NCI-H2171 (cell line): ENCODE data around the gene SAA2.
A peak's percentile ranks its signal among the peaks of the same experiment; 100 is the strongest.
"Not testable (repeated sequence)": the region's sequence is repeated elsewhere in the genome, so short reads cannot be mapped to it uniquely, and the experiment has no call there.

Source experiments
- DNase-seq: peaks from one replicate; lab custom pipeline; 2025; lab: John Stamatoyannopoulos, UW

The SAA2 gene

DNA sequence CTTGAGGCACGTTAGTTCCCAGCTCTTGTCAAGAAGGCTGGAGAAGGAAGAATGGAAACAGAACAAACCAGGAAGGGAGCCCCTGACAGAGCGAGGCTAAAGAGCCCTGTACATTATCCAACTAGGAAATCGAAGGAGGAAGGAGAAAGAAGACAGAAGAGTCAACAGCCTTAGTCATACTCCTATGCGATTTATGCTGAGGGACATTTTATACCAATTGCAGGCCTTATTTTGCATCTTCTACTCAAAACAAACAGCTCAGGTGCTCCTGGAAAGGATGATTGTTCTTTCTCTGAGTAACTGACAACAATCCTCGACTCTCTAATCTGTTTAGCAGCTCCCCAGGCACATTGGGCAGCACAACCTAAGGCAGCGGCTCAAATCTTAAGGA, 1.3 kb downstream of the SAA2 start:
- DNase-seq, result not testable (repeated sequence)

DNA sequence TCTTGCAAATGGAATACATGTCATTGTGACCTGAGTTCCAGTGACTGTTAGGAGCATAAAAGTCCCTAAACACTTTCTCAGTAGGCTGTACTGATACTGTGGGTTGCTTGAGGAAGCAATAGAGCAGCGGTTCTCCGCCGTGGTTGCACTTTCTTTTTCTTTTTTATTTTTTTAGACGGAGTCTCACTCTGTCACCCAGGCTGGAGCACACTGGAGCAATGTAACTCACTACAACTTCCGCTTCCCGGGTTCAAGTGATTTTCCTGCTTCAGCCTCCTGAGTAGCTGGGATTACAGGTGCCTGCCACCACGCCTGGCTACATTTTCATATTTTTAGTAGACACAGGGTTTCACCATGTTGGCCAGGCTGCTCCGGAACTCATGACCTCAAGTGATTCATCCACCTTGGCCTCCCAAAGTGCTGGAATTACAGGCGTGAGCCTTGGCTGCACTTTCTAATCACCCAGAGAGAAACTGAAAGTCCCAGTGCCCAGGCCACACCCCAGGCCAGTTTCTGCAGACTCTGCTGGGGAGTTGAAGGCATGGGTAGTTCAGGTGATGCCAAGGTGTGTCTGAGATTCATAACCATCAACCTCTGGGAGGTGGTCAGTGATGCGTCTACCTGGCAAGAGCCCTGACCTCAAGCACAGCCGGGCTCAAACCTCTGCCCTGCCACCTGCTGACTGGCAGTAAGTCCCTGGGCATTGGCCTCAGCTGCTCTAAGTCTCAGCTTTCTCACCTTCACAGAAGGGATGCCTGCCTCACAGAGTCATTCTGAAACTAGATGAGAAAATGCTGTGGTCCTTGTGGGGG, 1.9 kb downstream of the SAA2 start:
- not testable (repeated sequence) for DNase-seq

DNA sequence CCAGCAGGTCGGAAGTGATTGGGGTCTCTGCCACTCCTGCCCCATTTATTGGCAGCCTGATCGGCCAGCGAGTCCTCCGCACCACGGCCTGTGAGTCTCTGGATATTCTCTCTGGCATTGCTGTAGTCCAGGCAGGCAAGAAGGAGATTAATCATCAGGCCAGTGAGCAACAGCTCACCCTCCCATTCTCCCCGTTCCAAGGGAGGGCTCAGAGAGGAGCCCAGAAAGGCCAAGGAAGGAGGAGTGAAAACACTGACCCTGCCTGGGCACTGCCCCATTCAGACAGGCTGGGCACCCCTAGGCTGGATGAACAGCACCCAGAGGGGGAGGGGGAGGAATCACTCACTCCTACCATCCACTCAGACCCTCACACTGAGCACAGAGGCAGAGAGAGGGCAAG, 3.1 kb downstream of the SAA2 start:
- DNase-seq, result no peak

DNA sequence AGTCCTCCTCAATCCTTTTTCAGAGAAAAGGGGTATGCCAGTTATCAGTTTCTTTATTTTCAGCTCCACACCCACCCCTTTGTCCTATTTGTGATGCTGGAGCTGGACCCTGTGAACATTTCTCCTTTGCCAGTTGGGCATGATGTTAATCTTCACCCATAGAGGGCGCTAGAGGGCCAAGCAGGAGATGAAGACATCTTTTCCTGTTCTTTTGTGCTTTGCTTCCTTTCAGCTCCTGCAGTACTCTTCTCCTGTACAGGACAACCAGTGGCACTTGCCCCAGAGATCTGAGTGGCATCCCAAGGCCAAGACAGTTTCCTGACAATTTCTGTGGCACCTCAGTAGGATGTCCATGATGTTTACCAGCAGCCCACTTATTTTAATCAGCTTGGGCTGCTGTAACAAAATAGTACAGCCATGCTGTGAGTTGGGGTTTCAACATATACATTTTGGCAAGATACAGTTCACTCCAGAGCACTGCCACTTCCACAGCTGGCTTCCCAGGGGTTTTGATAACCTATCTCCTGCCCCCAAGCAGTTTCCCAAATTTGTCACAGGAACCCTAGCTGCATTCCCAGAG, 4.6 kb downstream of the SAA2 start:
- DNase-seq, result peak; percentile 15

DNA sequence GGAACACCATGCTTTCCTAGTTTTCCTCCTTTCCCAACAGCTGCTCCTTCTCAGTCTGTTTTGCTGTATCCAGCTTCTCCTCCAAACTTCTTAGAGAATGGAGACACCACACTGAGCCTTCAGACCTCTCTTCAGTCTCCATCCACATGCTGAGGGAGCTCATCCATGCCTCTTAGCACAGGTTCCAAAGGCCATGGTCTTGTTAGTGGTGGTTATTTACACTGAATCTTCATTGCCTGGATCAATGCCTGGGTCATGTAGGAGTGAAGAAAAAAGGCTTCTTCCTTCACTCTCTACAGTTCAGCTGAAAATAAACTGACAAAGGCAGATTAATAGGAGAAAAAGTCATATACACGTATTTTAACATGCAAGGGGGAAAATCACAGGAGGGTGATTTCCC, 8.8 kb downstream of the SAA2 start:
- DNase-seq, result no peak

DNA sequence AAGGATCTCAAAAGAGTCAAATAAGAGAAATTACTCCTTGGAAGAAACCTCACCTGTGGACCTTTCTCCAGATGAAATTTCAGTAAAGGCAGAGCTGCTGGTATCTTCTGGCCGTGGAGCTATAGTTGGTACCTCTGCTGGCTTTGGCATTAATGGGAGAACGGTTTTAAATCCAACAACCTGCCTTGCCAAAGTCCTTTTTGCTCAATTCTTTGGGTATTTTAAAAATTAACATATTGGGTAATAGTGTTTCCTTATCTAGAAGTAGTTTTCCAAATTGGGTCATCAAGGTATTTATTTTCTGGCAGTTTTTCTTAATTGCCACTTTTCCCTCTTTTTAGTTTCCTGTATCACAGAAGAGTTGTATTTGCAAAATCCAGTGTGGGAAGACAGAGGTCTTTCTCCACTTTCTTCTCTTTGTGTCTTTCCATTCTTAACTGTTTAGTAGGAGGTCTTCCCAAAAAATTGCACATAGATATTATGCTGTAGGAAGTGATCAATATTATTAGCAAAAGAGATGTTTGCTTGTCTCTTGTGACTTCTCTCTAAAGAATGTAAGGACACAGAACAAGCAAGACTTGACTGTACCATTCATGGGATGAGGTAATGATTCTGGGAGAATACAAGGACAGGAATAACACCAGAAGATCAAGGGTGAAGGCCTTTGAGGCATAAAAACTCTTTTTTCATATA, 11.7 kb downstream of the SAA2 start, which contains the start of gene SAA4:
Gene SAA4, minus strand, starts transcription at position 139 of the 693 bp plus-strand sequence. CDS start 876 bp downstream, outside the sequence.
- no peak for DNase-seq

DNA sequence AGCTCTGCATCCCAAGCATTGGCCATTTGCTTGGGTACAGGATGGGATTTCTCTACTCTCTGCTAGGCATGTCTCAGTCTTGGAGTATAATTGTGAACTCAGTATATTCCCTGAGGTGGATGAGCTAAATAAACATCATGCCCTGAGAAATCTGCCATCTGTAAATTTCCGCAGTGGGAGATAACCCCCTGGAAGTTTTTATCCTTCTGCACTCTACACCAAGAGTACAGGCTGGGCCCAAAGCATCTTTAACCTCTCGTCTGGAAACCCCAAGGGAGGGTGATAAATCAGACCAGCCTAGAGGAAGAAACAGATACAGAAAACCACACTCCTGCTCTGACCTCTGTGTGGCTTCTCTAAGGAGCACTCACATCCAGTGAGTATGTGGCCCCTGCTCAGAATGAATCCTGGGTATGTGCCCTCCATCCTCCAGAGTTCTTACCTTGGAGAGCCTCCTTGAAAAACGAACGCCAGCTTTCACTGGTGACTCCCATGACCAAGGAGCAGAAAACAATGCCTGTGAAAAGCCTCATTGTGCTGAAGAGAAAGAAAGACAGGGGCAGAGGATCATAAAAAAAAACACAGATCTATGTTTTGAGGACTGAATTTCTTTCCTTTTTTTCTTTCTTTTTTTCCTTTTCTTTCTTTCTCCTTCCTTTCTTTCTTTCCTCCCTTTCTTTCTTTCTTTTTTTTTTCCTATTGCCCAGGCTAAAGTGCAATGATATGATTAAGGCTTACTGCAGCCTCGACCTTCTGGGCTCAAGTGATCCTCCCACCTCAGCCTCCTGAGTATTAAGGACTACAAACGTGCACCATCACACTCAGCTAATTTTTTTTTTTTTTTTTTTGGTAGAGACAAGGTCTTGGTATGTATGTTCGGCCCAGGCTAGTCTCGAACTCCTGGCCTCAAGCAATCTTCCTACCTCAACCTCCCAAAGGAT, 12.8 kb downstream of the SAA2 start:
- DNase-seq, result no peak

DNA sequence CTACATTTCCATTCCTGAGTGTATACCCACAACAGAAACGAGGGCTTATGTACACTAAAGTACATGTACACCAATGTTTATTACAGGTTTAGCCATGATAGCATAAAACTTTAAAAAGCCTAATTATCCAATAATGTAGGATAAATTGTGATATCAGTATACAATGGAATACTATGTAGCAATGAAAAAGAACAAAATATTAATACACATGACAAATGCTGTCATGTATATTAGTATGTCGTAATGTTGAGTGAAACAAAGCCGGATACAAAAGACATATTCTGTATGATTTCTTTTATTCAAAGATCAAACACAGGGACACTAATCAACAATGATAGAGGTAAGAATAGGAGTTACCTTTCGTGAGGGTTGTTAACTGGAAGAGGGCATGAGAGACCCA, 14.6 kb downstream of the SAA2 start:
- DNase-seq, result no peak

DNA sequence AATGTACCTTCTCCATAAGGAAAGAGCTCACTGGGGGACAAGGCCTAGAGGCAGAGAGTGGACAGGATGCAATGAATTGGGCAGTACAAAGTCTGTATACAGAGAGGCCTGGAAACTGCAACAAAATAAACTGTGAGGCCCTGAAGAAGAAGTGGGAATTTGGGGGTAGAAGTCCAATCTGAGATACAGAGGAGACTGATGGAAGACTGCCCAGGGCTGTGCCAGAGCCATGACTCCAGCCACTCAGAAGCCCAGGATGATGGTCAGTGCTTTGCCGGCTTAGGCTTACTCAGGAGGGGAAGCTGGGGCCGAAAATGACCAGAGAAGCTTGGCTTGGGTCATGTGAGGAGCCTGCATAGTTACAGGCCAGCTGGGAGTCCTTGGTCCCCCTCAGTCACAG, 17.6 kb downstream of the SAA2 start:
- DNase-seq, result no peak

DNA sequence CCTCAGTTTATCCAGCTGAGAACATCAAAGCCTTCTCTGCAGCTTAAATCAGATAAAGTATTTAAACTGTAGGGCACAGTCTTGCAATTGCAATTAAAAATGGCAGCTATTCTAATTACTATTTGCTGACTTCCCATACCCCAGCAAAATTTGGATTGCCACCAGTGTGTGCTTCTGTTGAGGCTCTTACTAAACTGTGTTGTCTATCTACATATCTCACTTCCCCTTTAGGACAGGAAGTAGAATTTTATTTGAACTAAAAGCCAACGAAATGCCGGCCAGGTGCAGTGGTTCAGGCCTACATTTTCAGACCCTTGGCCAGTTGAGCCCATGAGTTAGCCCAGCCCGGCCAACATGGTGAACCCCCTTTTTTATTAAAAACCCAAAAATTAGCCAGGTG, 19.0 kb downstream of the SAA2 start:
- DNase-seq, result no peak

DNA sequence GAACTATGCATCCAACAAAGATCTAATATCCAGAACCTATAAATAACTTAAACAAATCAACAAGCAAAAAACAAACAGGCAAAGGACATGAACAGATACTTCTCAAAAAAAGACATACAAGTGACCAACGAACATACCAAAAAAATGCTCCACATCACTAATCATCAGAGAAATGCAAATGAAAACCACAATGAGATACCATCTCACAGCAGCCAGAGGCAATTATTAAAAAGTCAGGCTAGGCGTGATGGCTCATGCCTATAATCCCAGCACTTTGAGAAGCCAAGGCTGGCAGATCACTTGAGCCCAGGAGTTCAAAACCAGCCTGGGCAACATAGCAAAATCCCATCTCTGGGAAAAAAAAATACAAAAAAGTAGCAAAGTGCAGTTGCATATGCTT, 22.6 kb downstream of the SAA2 start:
- DNase-seq, result no peak

DNA sequence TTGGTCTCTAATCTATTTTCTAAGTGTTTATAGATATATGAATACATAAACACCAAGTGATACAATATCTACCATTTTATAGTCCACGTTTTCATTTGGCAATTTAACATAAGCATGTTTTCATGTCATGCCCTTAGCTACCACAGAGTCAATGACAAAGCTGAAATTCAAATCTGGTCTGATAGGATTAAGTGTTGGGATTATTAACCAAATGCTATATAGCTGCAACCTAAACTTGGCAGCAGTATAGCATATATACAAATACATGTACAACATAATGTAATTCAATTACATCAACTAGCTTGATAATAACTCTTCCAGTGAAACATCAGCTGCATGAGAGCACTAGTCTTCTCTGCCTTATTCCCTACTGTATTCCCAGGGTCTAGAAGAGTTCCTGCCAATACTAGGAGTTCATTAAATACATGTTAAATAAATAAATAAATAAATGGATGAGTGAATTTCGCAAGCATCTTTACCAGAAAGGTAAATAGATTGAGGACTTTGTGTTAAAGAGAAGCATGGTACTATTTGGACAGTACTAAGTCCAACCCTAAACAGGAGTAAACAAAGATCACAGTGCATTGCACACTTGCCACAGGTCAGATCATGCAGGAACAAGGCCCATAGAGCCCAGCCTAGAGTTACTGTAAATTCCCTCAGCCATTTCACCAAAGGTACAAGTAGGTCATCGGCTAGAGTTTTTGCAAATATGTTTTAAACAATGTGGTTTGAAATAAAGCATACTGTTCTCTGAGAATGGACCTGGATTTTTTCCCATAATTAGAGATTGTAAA, 24.7 kb downstream of the SAA2 start:
- no peak for DNase-seq

DNA sequence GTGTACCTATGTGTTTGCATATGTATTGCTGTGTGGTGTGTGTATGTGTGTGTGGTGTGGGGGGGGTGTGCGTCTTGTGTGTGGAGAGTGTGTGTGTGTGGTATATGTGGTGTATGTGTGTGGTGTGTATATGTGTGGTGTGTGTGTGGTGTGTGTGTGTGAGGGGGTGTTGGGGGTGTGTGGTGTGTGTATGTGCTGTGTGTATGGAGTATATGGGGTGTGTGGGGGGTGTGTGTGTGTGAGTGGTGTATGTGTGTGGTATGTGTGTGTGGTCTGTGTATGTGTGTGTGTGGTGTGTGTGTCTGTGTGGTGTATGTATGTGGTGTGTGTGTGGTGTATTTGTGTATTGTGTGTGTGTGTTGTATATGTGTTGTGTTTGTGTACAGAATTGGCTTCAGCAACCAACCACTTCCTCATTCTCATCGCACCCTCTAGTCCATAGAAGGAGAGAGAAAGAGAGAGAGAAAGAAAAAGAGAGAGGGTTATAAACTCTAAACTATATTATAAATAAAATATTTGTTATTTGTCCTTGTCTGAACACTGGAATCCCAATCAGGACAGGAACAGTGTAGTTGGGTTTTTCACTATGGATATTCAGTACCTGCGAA, 25.6 kb downstream of the SAA2 start:
- DNase-seq, result no peak

DNA sequence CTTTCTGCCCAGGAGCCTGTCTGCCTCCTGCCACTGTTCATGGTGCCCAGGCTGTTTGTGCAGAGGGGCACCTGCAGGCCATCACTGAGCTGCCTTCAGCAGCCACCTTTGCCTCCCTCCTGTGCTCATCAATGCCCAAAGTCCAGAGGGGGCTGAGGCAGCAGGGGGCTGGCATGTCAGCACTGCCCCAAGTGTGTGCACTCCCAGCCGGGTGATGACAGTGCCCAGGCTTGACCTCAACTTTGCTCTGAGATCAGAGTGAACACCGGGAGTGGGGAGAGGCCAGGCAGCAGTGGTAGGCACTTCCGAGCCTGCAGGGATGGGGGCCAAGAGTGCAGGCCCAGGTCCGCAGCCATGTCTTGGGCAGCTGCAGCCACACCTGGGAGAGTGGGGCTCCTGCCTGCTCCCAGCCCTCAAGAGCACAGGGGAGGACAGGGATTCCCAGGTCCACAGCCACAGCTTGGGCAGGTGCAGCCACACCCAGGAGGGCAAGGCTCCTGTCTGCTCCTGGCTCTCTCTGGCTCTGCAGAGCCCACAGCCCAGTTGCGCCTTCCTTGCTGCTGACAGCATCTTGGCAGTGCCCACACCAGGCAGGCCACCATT, 27.1 kb downstream of the SAA2 start:
- no peak for DNase-seq

DNA sequence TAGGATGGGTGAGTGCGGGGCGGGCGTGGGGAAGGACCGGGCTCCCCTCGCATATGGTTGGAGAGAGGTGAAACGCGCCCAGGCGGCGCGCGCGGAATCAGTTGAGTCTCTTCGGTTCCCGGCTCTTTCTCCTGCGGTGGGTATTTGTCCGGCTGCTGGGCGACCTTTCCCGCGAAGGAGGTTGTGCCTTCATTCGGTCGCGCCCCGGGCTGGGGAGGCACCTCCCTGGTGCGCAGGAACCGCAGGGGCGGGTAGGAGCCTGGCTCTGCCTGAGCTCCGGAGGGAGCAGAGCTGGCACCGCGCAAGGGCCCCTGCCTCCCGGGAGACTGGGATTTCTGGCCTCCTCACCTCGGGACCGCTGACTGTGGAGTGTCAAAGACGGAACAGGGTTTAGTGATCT, 39.4 kb downstream of the SAA2 start:
- no peak for DNase-seq

DNA sequence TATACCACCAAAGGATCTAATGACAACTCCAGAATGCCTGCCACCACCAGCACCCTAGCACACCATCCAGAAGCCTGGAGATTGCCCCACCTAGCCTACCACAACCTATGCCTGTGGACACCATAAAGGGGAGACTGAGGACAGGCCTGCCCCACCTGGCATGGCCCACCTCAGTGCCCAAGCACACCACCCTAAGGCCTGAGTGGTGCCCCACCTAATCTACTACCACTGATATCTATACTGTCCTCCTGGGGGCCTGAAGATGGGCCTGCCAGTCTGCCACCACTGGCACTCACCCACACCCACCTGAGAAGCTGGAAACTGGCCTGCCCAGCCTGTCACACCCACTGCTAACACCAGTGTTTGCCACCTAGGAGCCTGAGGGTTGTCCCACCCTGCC, 43.7 kb downstream of the SAA2 start:
- DNase-seq, result no peak

DNA sequence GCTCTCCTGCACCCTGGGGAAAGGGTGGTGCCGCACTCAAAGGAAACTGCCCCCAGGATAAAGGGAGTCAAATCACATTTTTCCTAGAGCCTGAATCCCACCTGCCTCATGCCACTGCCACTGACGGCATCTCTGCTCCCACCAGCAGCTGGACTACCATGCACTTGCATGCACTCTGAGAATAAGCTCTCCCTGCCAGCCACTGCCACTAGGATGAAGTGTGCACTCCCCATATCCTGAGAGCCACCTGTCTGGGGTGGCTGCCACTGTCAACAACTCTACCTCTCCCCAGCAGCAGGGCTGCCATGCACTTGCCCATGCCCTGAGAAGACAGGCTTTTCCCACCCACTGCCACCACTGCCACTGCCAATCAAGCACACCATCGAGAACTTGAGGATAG, 44.2 kb downstream of the SAA2 start:
- no peak for DNase-seq

DNA sequence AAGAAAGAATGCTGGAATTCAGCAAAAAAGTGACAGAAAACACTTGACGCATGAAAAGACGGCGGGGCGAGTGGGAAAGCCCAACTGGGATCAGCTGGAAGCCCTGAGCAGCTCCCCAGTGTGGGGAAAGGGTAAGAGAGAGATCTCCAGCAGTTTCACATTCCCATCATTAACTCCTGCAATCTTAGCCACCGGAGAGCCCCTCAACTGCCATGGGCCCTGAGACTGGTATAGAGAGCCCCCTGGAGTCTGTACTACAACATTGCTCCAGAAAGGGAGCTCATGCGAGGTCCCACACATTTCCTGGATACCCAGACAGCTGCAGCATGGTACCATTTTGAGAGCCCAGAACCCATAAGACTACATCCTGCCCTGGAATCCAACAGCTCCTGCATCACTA, 44.7 kb downstream of the SAA2 start:
- DNase-seq, result no peak

DNA sequence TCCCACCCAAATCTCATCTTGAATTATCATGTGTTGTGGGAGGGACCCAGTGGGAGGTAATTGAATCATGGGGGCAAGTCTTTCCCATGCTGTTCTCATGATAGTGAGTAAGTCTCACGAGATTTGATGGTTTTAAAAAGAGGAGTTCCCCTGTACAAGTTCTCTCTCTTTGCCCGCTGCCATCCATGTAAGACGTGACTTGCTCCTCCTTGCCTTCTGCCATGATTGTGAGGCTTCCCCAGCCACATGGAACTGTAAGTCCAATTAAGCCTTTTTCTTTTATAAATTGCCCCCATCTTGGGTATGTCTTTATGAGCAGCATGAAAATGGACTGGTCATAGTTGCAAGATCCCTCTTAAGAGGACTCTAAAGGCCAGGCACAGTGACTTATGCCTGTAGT, 50.7 kb downstream of the SAA2 start:
- not testable (repeated sequence) for DNase-seq

DNA sequence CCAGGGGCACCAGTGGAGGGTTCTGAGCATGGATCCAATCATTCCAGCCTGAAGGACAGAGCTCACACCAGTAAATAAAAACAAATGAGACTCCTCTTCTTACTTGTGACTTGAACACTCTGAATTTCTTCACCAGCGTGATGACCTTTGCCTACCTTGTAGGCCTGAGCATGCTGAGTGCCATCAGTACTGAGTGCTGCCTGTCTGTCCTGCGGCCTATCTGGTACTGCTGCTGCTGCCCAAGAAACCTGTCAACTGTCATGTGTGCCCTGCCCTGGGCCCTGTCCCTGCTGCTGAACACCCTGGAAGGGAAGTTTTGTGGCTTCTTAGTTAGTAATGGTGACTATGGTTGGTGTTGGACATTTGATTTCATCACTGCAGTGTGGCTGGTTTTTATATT, 51.9 kb downstream of the SAA2 start:
- DNase-seq, result no peak
